MM.1S (cell line): ENCODE results near the gene NSUN6.

Experiments used
- DNase-seq: peaks from one replicate; pipeline ENCODE4 v3.0.0-alpha.2; 2015
- H2AFZ ChIP-seq: fragments of 300-600 bp; sonication (generic); 2 replicates; pipeline ENCODE4 v1.6.0; 2016; ENCODE audit warnings: antibody characterized with exemption, low read length
- H3F3A ChIP-seq: fragments of 300-600 bp; sonication (generic); 2 replicates; pipeline ENCODE4 v1.6.1; 2016; ENCODE audit warnings: mild to moderate bottlenecking, antibody characterized with exemption, low read length, moderate library complexity, mixed read lengths; ENCODE audit not compliant: insufficient read depth
- H3K27ac ChIP-seq: fragments of 300-600 bp; sonication (generic); 2 replicates; pipeline ENCODE4 v1.5.1; 2016; ENCODE audit warnings: mild to moderate bottlenecking, low read length
- H3K27me3 ChIP-seq: fragments of 300-600 bp; sonication (generic); replicated peaks from 2 replicates; pipeline ENCODE4 v1.6.0; 2016; ENCODE audit warnings: low read length; ENCODE audit not compliant: insufficient read depth
- H3K36me3 ChIP-seq: fragments of 300-600 bp; sonication (generic); replicated peaks from 2 replicates; pipeline ENCODE4 v1.6.1; 2016; ENCODE audit warnings: mild to moderate bottlenecking, low read length, mixed read lengths; ENCODE audit not compliant: insufficient read depth
- H3K4me1 ChIP-seq: fragments of 300-600 bp; sonication (generic); 2 replicates; pipeline ENCODE4 v1.6.1; 2016; ENCODE audit warnings: low read length, mixed read lengths
- H3K4me2 ChIP-seq: fragments of 300-600 bp; sonication (generic); 2 replicates; pipeline ENCODE4 v1.6.0; 2016; ENCODE audit warnings: low read depth, low read length
- H3K4me3 ChIP-seq: fragments of 300-600 bp; sonication (generic); 2 replicates; pipeline ENCODE4 v1.5.1; 2016; ENCODE audit warnings: low read length, mixed read lengths
- H3K79me2 ChIP-seq: fragments of 300-600 bp; sonication (generic); 2 replicates; pipeline ENCODE4 v1.6.1; 2016; ENCODE audit warnings: mixed run types, low read length, mixed read lengths
- H3K9ac ChIP-seq: fragments of 300-600 bp; sonication (generic); 2 replicates; pipeline ENCODE4 v1.6.1; 2016; ENCODE audit warnings: low read length, mixed read lengths
- H3K9me2 ChIP-seq: fragments of 300-600 bp; sonication (generic); replicated peaks from 2 replicates; pipeline ENCODE4 v1.6.1; 2016; ENCODE audit warnings: mild to moderate bottlenecking, low read length, mixed read lengths; ENCODE audit not compliant: insufficient read depth
- H3K9me3 ChIP-seq: fragments of 300-600 bp; sonication (generic); replicated peaks from 2 replicates; pipeline ENCODE4 v1.6.1; 2016; ENCODE audit warnings: mild to moderate bottlenecking, low read length, mixed read lengths; ENCODE audit not compliant: insufficient read depth
- H4K20me1 ChIP-seq: fragments of 300-600 bp; sonication (generic); 2 replicates; pipeline ENCODE4 v1.6.1; 2016; ENCODE audit warnings: mild to moderate bottlenecking, low read length, moderate library complexity, mixed read lengths; ENCODE audit not compliant: insufficient read depth
- EZH2 ChIP-seq: fragments of 300-600 bp; sonication (generic); optimal IDR thresholded peaks from 2 replicates; pipeline ENCODE3; 2017; ENCODE audit warnings: low read depth, mild to moderate bottlenecking, antibody characterized with exemption, low read length, mixed read lengths
- EZH2phosphoT487 ChIP-seq: fragments of 300-600 bp; sonication (generic); IDR thresholded peaks from 2 replicates; pipeline ENCODE4 v1.6.1; 2018; ENCODE audit warnings: antibody characterized with exemption, low read length
- TF ChIP-seq, protein P1 (sequence below): fragments of 300-600 bp; sonication (generic); IDR thresholded peaks from 2 replicates; pipeline ENCODE4 v1.5.1; 2016; ENCODE audit warnings: antibody characterized with exemption, low read length, mixed read lengths

The NSUN6 gene

GRCh38 chr10:18514537-18514936, 136.8 kb downstream of the NSUN6 start:
- no peaks in the 10 kb centered on the region for H3K27me3 ChIP-seq
- DNase-seq = no peak
- no peaks in the 10 kb centered on the region for H4K20me1 ChIP-seq
- H3K4me1 ChIP-seq = no peaks in the 10 kb centered on the region
- no peak overlapping the region for H3K27ac ChIP-seq
- no peaks in the 10 kb centered on the region for H3K36me3 ChIP-seq
- no peaks in the 10 kb centered on the region for H3K79me2 ChIP-seq
- TF ChIP-seq, protein P1, sequence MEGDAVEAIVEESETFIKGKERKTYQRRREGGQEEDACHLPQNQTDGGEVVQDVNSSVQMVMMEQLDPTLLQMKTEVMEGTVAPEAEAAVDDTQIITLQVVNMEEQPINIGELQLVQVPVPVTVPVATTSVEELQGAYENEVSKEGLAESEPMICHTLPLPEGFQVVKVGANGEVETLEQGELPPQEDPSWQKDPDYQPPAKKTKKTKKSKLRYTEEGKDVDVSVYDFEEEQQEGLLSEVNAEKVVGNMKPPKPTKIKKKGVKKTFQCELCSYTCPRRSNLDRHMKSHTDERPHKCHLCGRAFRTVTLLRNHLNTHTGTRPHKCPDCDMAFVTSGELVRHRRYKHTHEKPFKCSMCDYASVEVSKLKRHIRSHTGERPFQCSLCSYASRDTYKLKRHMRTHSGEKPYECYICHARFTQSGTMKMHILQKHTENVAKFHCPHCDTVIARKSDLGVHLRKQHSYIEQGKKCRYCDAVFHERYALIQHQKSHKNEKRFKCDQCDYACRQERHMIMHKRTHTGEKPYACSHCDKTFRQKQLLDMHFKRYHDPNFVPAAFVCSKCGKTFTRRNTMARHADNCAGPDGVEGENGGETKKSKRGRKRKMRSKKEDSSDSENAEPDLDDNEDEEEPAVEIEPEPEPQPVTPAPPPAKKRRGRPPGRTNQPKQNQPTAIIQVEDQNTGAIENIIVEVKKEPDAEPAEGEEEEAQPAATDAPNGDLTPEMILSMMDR = no peak
- no peak for TF ChIP-seq EZH2phosphoT487
- no peak for TF ChIP-seq EZH2
- no peaks in the 10 kb centered on the region for H3K9me3 ChIP-seq
- H3K4me3 ChIP-seq = no peak overlapping the region
- H3F3A ChIP-seq = no peaks in the 10 kb centered on the region
- no peak overlapping the region for H3K9ac ChIP-seq
- no peak overlapping the region for H3K4me2 ChIP-seq
- H2AFZ ChIP-seq = no peak overlapping the region
- H3K9me2 ChIP-seq = no peaks in the 10 kb centered on the region

GRCh38 chr10:18508587-18508986, 142.8 kb downstream of the NSUN6 start:
- Histone ChIP-seq H4K20me1 (no peaks in the 10 kb centered on the region), H3K9me3 (no peaks in the 10 kb centered on the region), H3K9ac (no peak overlapping the region), H3K27ac (no peak overlapping the region), H2AFZ (no peak overlapping the region), H3K4me1 (no peaks in the 10 kb centered on the region), H3K4me3 (no peak overlapping the region), H3F3A (no peaks in the 10 kb centered on the region), H3K9me2 (no peaks in the 10 kb centered on the region), H3K27me3 (no peaks in the 10 kb centered on the region), H3K79me2 (no peaks in the 10 kb centered on the region), H3K36me3 (no peaks in the 10 kb centered on the region), H3K4me2 (no peak overlapping the region)
- TF ChIP-seq EZH2phosphoT487 (no peak), EZH2 (no peak)
- TF ChIP-seq, protein P1 = no peak
- DNase-seq = no peak

DNA sequence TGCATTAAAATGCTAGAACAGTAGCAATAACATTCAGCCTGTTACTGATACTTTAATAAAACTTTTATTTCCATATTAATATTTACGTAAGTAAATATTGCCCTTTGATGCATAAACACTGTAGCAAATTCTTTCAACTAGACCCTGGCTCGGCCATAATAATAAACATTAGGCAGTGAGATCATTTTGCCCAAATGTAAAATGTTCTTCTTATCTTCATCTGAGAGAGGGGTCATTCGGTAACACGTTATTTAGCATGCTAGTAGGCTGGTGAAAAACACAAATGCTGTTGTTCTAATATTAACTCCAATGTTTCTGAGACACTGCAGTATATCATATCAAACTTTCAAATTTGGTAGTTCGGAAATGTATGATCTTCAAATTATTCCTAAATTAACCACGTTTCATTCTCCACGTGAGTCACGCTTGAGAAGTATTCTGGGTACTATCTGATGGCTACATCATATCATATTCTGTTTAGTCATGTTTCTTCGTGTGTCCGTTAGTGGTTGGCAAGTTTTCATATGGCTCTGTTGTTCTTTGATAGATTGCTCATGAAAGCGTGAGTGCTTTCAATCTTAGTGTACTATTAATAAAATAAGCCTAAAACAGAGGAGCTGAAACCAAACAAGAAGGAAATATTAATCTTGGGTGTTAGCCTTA, 145.8 kb downstream of the NSUN6 start:
- H3K9ac ChIP-seq = no peak overlapping the region
- H3K27ac ChIP-seq = no peak overlapping the region
- peaks cover 11% of the 10 kb centered on the region for H3K4me1 ChIP-seq
- H3K9me3 ChIP-seq = no peaks in the 10 kb centered on the region
- no peaks in the 10 kb centered on the region for H3K27me3 ChIP-seq
- no peaks in the 10 kb centered on the region for H3K36me3 ChIP-seq
- no peak for DNase-seq
- H3F3A ChIP-seq = peaks cover 9% of the 10 kb centered on the region
- no peaks in the 10 kb centered on the region for H3K79me2 ChIP-seq
- H3K4me3 ChIP-seq = no peak overlapping the region
- no peaks in the 10 kb centered on the region for H3K9me2 ChIP-seq
- TF ChIP-seq EZH2 (no peak), EZH2phosphoT487 (no peak)
- TF ChIP-seq, protein P1 = no peak
- H2AFZ ChIP-seq = no peak overlapping the region
- no peak overlapping the region for H3K4me2 ChIP-seq
- no peaks in the 10 kb centered on the region for H4K20me1 ChIP-seq
